GM18517 (cell line): ENCODE data around the gene JUNB.
"Not testable (repeated sequence)": the region's sequence is repeated elsewhere in the genome, so short reads cannot be mapped to it uniquely, and the experiment has no call there.

Experiments
- ATAC-seq: cut with Tn5 transposase; IDR thresholded peaks from one replicate; pipeline ENCODE4 v1.9.1; 2021; ENCODE audit warnings: mild to moderate bottlenecking, moderate library complexity; ENCODE audit not compliant: unreplicated experiment

JUNB gene

DNA sequence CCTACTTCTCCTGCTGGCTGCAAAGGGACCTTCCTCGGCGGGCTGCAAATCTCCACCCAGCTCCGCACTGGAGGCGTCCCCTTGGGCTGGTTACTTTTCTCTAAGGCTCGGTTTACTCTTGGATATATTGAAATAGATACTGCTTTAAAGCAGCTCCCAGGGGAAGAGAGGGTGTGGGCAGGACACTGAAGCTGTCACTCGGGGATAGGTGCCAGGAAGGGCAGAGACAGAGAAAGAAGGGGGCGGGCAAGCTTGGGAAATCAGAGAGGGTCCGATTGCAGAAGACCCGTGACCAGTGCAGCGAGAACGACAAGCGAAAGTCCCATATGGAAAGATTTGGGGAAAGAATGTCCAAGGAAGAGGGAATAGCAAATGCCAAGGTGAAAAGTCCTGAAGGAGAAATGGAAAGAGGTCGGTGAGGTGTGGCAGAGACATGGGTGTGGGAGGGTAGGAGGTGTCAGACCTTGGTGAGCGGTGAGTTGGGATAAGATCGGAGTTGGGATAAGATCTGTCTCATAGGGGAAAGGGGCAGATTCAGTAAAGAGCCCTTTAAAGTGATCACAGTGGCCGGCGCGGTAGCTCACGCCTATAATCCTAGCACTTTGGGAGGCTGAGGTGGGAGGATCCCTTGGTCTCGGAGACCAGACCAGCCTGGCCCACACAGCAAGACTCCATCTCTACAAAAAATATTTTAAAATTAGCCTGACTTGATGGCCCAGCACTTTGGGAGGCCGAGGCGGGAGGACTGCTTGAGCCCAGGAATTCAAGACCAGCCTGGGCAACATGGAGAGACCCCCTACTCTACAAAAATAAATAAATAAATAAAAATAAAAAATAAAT lies 11.2 kb downstream of the JUNB start:
- no peak for ATAC-seq

DNA sequence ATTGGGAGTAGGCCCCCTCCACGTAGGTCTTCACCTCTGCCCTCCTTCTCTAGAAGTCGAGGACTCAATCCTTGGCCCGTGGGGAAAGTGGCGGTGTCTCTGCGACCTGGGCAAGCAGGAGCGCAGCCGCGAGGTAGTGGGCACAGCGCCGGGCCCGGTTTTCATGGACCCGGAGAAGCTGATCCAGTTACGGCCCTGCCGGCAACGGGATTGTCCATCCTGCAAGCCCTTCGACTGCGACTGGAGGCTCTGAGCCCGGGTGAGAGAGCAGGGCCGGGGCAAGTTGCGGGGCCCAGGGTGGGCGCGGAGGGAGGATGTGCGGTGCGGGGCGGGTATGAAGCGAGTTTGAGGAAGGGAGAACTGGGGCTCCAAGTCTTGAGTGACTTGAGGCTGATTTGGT lies 12.8 kb downstream of the JUNB start:
- ATAC-seq = no peak

DNA sequence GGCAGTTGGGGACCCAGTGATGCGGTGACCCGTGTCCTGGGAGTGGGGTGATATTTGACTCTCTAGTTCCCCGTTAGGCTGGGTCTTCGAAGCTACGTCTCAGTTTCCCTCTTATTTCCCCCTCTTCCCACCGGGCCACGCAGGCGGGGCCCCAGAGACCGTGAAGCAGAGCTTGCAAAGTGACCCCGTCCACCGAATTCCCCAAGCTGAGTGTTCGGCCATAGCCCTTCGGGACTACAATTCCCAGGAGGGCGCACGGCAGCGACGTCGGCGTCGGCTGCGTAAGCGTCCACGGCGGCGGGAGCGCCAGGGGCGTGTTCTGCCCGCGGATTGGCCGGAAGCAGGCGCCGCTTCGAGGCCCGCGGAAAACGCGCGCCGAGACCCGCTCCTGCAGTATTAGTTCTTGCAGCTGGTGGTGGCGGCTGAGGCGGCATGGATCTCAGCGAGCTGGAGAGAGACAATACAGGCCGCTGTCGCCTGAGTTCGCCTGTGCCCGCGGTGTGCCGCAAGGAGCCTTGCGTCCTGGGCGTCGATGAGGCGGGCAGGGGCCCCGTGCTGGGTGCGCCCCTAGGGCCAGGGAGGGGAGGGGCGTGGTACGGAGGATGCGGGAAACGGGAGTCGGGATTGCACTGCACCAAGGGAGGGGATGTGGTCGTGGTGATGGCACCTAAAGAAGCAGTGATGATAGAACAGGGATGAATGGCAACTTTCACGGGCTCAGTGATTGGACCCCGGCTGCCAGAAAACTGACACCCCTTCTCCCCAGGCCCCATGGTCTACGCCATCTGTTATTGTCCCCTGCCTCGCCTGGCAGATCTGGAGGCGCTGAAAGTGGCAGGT lies 15.2 kb downstream of the JUNB start, which contains the start of gene RNASEH2A:
RNASEH2A (plus strand) TSS at position 343 of the 840 bp plus-strand sequence; CDS start at position 433, 90 bp downstream.
- ATAC-seq = peak; percentile 54

GRCh38 chr19:12815088-12815487 lies 23.8 kb downstream of the JUNB start:
- ATAC-seq = no peak

DNA sequence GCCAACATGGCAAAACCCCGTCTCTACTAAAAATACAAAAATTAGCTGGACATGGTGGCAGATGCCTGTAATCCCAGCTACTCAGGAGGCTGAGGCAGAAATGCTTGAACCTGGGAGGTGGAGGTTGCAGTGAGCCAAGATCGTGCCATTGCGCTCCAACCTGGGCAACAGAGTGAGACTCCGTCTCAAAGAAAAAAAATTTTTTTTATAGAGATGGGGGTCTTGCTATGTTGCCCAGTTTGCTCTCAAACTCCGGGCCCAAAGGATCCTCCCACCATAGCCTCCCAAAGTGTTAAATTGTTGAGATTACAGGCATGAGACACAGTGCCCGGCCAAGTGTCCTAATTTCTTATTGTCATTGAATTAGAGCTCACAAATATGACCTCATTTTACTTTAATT lies 25.9 kb downstream of the JUNB start:
- ATAC-seq = not testable (repeated sequence)

DNA sequence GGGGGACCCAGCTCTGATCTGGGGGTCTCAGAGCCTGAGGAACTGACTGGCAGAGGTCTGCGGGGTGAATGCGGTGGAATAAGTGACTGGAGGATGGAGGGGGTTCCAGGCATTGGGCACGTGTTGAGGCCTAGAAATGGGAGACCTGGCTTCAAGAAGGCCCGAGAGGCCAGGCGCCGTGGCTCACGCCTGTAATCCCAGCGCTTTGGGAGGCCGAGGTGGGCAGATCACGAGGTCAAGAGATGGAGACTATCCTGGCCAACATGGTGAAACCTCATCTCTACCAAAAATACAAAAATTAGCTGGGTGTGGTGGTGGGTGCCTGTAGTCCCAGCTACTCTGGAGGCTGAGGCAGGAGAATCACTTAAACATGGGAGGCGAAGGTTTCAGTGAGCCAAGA lies 26.5 kb downstream of the JUNB start:
- ATAC-seq = not testable (repeated sequence)

- ATAC-seq = no peak
Observed at GRCh38 chr19:12821761-12822160, 30.5 kb downstream of the JUNB start.

- ATAC-seq = no peak
Observed at GRCh38 chr19:12825254-12826131, 34.2 kb downstream of the JUNB start.

GRCh38 chr19:12828494-12828893 lies 37.2 kb downstream of the JUNB start:
- ATAC-seq = no peak

DNA sequence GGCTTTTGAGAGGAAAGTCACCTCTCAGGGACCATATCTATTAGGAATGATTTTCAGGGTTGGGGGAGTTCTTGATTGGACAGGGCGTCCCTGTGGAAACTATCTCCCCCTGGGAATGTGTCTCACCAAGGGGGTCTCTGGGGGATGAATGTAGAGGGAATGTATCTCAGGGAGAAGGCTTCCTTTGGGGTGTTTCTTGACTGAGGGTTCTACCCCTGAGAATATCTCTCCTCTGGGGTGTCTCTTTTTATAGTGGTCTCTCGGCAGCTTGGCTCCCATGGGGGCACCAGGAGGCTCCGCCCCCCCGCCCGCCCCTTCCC lies 42.1 kb downstream of the JUNB start:
- ATAC-seq = no peak

DNA sequence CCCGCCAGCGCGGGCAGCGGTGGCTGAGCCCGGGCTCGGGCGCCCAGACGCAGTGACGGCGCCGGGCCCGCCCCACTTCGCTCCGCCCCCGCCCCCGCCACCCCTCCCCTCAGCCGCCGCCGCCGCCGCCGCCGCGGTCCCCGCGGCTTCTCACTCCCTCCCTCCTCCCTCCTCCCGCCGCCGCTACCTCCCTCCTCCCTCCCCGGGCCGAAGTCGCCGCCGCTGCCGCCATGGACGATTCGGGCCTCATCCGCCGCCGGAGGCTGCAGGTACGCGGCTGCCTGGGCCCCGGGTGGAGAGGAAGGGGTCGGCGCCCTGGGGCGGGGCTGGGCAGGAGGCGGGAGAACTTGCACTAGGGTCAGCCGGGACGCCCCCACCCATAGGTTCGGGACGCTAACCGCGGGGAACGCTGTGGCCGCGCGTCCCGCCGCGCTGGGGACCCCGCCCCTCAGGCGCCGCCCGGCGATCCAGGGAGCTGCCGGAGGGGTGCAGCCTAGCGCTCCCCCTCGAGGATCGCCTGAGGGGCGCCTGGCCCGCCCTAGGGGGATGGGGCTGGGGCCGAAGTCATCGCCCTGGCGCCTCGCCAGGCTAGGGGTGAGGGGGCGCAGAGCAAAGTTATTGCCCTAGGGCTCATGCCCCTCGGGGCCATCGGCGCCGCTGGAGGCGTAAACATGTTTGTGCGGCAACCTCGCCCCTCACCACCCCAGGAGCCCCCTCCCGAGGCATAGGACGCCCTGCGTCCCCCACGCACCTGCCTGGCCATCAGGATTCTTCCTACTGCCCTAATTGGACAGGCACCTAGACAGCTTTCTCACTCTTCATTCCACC lies 42.7 kb downstream of the JUNB start:
- no peak for ATAC-seq

DNA sequence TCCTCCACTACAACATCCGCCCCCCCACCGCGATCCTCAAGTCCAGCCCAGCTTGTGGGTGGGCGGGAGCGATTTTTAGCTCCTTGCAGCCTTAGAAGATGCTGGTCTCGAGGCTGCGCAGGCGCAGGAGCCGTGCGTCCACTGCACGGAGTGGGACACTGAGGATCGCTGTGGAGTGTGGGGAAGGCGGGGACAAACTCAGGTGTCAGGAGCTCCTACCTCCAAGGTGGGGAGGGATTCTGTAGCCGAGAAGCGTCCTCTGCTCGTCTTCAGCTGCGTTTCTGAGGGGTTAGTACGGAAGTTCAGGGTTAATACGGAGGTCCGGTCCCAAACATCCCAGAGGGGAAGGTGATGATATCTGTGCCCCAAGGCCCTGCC lies 43.3 kb downstream of the JUNB start, which contains the start of gene RTBDN:
RTBDN (minus strand) TSS at position 14 of the 378 bp plus-strand sequence. CDS start 4,600 bp downstream, outside the sequence.
- no peak for ATAC-seq

DNA sequence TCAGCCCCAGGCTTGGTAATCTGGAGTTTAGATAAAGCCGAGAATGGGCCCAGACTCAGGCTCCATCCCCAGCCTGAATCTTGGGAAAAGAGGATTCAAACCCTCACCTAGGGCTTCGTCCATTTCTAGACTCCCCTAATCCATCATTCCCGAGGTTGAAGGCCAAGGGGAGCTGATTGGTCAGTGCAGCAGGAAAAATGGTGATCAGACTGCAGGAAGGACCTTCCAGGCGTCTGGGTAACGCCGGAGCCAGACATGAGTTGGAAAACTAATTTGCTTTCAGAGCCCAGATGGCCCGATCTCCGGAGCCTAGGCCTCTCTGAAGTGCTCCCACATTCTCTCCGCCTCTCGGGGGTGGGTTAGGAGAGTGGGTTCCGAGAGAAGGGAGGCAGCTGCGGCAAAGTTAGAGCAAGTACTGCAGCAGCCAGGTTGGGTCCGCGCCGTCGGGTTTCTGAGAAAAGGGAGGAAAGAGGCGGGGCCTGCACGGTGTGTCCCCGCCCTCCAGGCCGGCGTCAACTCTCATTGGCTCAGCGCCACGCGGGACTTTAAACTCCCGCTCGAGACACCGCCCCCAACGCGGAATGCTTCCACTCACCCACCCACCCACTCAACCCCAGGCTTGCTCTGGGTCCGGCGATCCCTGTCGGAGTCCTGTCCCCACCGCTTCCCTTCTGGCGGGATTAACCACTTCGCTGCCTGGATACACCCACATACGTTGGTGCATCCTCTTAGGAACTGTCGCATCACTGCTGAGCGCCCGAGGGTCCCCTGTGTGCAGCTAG lies 43.9 kb downstream of the JUNB start:
- no peak for ATAC-seq

DNA sequence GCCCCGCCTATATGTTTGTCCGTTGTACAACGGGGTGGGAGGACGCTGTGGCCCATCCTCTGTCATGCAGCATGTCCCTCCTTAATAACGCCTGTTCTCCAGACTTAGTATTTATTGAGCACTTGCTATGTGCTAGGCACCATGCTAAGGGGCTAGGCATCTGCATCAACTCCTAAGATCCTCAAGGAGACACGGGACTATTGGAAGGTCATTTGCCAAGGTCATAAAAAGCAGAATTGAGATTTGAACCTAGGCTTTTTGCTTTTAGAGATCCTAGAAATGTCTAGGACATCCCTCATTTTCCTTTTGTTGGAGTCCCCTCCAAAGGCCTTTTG lies 45.2 kb downstream of the JUNB start:
- no peak for ATAC-seq

DNA sequence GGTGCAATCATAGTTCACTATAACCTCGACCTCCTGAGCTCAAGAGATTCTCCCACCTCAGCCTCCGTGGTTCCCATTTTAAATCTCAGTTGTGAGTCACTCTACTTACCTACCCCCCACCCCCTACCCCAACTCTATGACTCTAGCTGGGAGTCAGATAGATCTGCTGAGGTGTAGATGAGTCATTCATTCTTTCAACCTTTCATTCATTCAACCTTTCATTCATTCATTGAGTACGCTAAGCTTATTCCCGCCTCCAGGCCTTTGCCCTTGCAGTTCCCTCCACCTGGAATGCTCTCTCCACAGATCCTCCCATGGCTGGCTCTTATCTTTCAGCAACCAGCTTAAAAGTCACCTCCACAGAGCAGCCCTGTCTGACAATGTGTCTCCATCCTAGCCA lies 45.9 kb downstream of the JUNB start:
- ATAC-seq = no peak

DNA sequence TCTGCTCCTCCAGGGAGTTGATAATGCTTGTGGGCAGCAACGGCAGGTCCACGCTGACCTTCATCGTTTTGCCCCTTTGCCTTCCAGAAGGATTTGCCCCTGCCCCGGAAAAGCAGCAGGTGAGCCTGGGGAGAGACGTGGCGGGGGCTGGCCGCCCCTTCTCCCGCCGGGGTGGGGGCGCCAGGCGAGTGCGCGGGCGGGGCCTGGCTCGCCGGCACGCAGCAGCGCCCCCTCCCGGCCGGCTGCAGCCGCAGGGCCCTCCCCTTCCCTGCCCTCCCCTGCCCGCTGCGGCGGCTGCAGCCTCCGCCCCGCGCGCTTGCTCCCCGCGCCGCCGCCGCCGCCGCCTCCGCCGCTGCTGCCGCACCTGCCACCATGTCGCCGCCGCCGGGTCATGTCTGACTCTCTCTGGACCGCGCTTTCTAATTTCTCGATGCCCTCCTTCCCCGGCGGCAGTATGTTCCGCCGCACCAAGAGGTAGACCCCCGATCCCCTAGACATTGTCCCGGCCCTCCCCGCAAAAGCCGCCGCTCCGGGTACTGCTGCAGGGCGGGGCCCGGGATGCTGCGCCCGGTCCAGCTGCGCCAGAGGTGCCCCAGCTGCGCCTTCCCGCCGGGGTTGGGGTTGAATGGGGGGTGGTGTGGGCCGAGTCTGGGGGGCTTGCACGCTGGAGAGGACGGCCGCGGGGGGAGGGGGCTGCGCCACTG lies 47.0 kb downstream of the JUNB start, which contains the start of gene MAST1:
MAST1 (plus strand) TSS at position 334 of the 704 bp plus-strand sequence; CDS start at position 392, 58 bp downstream.
- ATAC-seq = no peak

- no peak for ATAC-seq
Observed at GRCh38 chr19:12838886-12839756, 47.8 kb downstream of the JUNB start.
